H1 (cell line): ENCODE data around the gene KLF4. TPM values are rescaled to one million over a fixed set of nuclear protein-coding genes. Genes with fewer than 3 reads are reported as not detected.
A peak's percentile ranks its signal among the peaks of the same experiment; 100 is the strongest.

Experiments used
- CTCF ChIA-PET: fragments of 300-600 bp; sonication (Branson Sonifier 250); formaldehyde crosslinking; loops from one replicate; lab custom pipeline; 2021; ENCODE audit not compliant: partially characterized antibody; lab: Charles Lee
- POLR2A ChIA-PET: fragments of 300-600 bp; sonication (Branson Sonifier 250); formaldehyde crosslinking; loops from one replicate; lab custom pipeline; 2021; ENCODE audit warnings: inconsistent platforms; ENCODE audit not compliant: partially characterized antibody; lab: Charles Lee
- DNase-seq, 2 experiments: peaks; one replicate each; pipeline versions ENCODE4 v3.0.0 to v3.0.0-alpha.2; 2010 to 2022; ENCODE audit warnings: low spot score in 2 of 2, low read depth in 1 of 2, mixed read lengths in 1 of 2
- FAIRE-seq: peaks from 2 replicates; lab custom pipeline; 2011; peaks lifted over from hg19 to GRCh38; lab: Jason Lieb, UNC
- H2AFZ ChIP-seq: 2 replicates; pipeline ENCODE4 v1.8.1; 2012; ENCODE audit warnings: low read length, inconsistent platforms
- H2AK5ac ChIP-seq: 2 replicates; pipeline ENCODE4 v1.6.1; 2013; ENCODE audit warnings: low read depth, low read length
- H2BK120ac ChIP-seq: replicated peaks from 2 replicates; pipeline ENCODE3; 2013; ENCODE audit warnings: low read depth, low read length, inconsistent platforms
- H2BK12ac ChIP-seq: 2 replicates; pipeline ENCODE4 v1.6.1; 2013; ENCODE audit warnings: low read depth, low read length
- H2BK15ac ChIP-seq: 2 replicates; pipeline ENCODE4 v1.6.1; 2013; ENCODE audit warnings: low read length
- H2BK20ac ChIP-seq: 2 replicates; pipeline ENCODE4 v1.6.1; 2013; ENCODE audit warnings: low read length
- H2BK5ac ChIP-seq: 2 replicates; pipeline ENCODE4 v1.6.1; 2013; ENCODE audit warnings: low read depth, low read length
- H3K14ac ChIP-seq: 2 replicates; pipeline ENCODE4 v1.6.1; 2013; ENCODE audit warnings: inconsistent platforms; ENCODE audit not compliant: insufficient read length
- H3K18ac ChIP-seq: 2 replicates; pipeline ENCODE4 v1.6.1; 2013; ENCODE audit warnings: low read length; ENCODE audit errors: extremely low read depth
- H3K23ac ChIP-seq: 2 replicates; pipeline ENCODE4 v1.6.1; 2013; ENCODE audit warnings: inconsistent platforms; ENCODE audit not compliant: insufficient read length
- H3K23me2 ChIP-seq: 2 replicates; pipeline ENCODE4 v1.6.1; 2013; ENCODE audit warnings: low read depth, low read length
- H3K27ac ChIP-seq: 2 replicates; pipeline ENCODE4 v1.6.1; 2011; ENCODE audit warnings: low read depth, low read length, inconsistent platforms
- H3K27me3 ChIP-seq, 4 experiments: replicated peaks in 1 of 4; 1 replicate in 1 of 4; 2 replicates in 3 of 4; pipeline versions ENCODE4 v1.6.1 to v1.8.1; 2011 to 2013; ENCODE audit warnings: low read length in 3 of 4, mild to moderate bottlenecking in 3 of 4, inconsistent platforms in 2 of 4, mixed read lengths in 2 of 4, moderate library complexity in 1 of 4; ENCODE audit not compliant: control insufficient read depth in 3 of 4, insufficient read depth in 3 of 4; ENCODE audit errors: extremely low read depth in 1 of 4
- H3K36me3 ChIP-seq, 4 experiments: 2 replicates each; pipeline versions ENCODE4 v1.6.1 to v1.8.1; 2011 to 2013; ENCODE audit warnings: mild to moderate bottlenecking in 4 of 4, low read length in 3 of 4, moderate library complexity in 2 of 4, control low read depth in 1 of 4, inconsistent platforms in 1 of 4; ENCODE audit not compliant: insufficient read depth in 4 of 4, control insufficient read depth in 2 of 4
- H3K4ac ChIP-seq: replicated peaks from 2 replicates; pipeline ENCODE3; 2013; ENCODE audit warnings: low read length, low read depth, mixed read lengths, inconsistent platforms; ENCODE audit not compliant: insufficient read length
- H3K4me1 ChIP-seq, 4 experiments: replicated peaks in 1 of 4; 1 replicate in 1 of 4; 2 replicates in 3 of 4; pipeline versions ENCODE4 v1.6.1 to v1.8.1; 2011 to 2013; ENCODE audit warnings: low read length in 3 of 4, inconsistent platforms in 2 of 4, mixed read lengths in 1 of 4; ENCODE audit not compliant: insufficient read depth in 4 of 4, control insufficient read depth in 3 of 4
- H3K4me2 ChIP-seq, 2 experiments: 2 replicates each; pipeline versions ENCODE4 v1.6.1 to v1.8.1; 2011 to 2013; ENCODE audit warnings: low read depth in 2 of 2, low read length in 2 of 2, control low read depth in 1 of 2, inconsistent platforms in 1 of 2, mild to moderate bottlenecking in 1 of 2; ENCODE audit not compliant: insufficient read depth in 1 of 2
- H3K4me3 ChIP-seq, 4 experiments: fragments of 200-600, 300-600 bp in 1 of 4; sonication (generic), shearing (Covaris generic), sonication (Bioruptor Twin) in 1 of 4; 2 replicates each; pipeline versions ENCODE4 v1.5.1 to v1.8.1; 2011 to 2016; ENCODE audit warnings: low read length in 4 of 4, low read depth in 3 of 4, control low read depth in 2 of 4, inconsistent platforms in 2 of 4, mild to moderate bottlenecking in 2 of 4, mixed read lengths in 1 of 4, moderate library complexity in 1 of 4; ENCODE audit not compliant: insufficient read depth in 2 of 4; ENCODE audit errors: extremely low read depth in 1 of 4
- H3K56ac ChIP-seq: replicated peaks from 2 replicates; pipeline ENCODE3; 2013; ENCODE audit warnings: low read depth, mild to moderate bottlenecking, mixed read lengths, low read length, inconsistent platforms; ENCODE audit not compliant: insufficient read length
- H3K79me1 ChIP-seq: 2 replicates; pipeline ENCODE4 v1.6.1; 2013; ENCODE audit warnings: low read depth, low read length, control low read depth
- H3K79me2 ChIP-seq, 2 experiments: 2 replicates each; pipeline versions ENCODE4 v1.6.1 to v1.8.1; 2012 to 2013; ENCODE audit warnings: low read length in 2 of 2, mild to moderate bottlenecking in 2 of 2, inconsistent platforms in 1 of 2; ENCODE audit not compliant: insufficient read depth in 2 of 2, control insufficient read depth in 1 of 2
- H3K9ac ChIP-seq, 4 experiments: replicated peaks in 1 of 4; 1 replicate in 1 of 4; 2 replicates in 3 of 4; pipeline versions ENCODE4 v1.6.1 to v1.8.1; 2011 to 2013; ENCODE audit warnings: low read depth in 3 of 4, low read length in 3 of 4, control low read depth in 2 of 4, mild to moderate bottlenecking in 2 of 4, moderate library complexity in 2 of 4, inconsistent platforms in 1 of 4; ENCODE audit errors: extremely low read depth in 1 of 4
- H3K9me3 ChIP-seq, 2 experiments: 2 replicates each; pipeline versions ENCODE4 v1.6.1 to v1.8.1; 2012 to 2013; ENCODE audit warnings: mild to moderate bottlenecking in 2 of 2, moderate library complexity in 2 of 2, control low read depth in 1 of 2, inconsistent platforms in 1 of 2, low read depth in 1 of 2, low read length in 1 of 2, mixed read lengths in 1 of 2; ENCODE audit not compliant: insufficient read depth in 2 of 2
- H4K20me1 ChIP-seq, 2 experiments: replicated peaks in 1 of 2; 2 replicates each; pipeline versions ENCODE3 to v1.8.1; 2011 to 2013; ENCODE audit warnings: inconsistent platforms in 2 of 2, low read length in 2 of 2, mild to moderate bottlenecking in 1 of 2; ENCODE audit not compliant: insufficient read depth in 2 of 2, control insufficient read depth in 1 of 2
- H4K5ac ChIP-seq: 2 replicates; pipeline ENCODE4 v1.6.1; 2013; ENCODE audit warnings: low read length, low read depth, mixed read lengths, inconsistent platforms; ENCODE audit not compliant: insufficient read length
- H4K8ac ChIP-seq: 2 replicates; pipeline ENCODE4 v1.8.0; 2013; ENCODE audit warnings: mild to moderate bottlenecking, moderate library complexity, low read length, inconsistent platforms; ENCODE audit not compliant: insufficient read depth; ENCODE audit errors: extremely low read depth
- H4K91ac ChIP-seq: replicated peaks from 2 replicates; pipeline ENCODE3; 2013; ENCODE audit warnings: low read length, mixed read lengths, inconsistent platforms; ENCODE audit not compliant: insufficient read length
- EZH2 ChIP-seq: fragments of 200-600 bp; sonication (generic); IDR thresholded peaks from 2 replicates; pipeline ENCODE4 v1.7.1; 2012; ENCODE audit warnings: low read depth, mild to moderate bottlenecking, moderate library complexity, low read length, inconsistent platforms; ENCODE audit not compliant: severe bottlenecking
- HDAC2 ChIP-seq, 2 experiments: fragments of 300-600 bp in 1 of 2; sonication (generic) in 1 of 2; IDR thresholded peaks; 2 replicates each; pipeline ENCODE4 v1.6.1; 2011 to 2012; ENCODE audit warnings: low read depth in 2 of 2, low read length in 2 of 2, mild to moderate bottlenecking in 2 of 2, moderate library complexity in 2 of 2, borderline replicate concordance in 1 of 2, inconsistent platforms in 1 of 2
- JUND ChIP-seq: IDR thresholded peaks from 2 replicates; pipeline ENCODE4 v1.6.1; 2011; ENCODE audit warnings: mild to moderate bottlenecking, improper control_type of control experiment, low read length
- SAP30 ChIP-seq: fragments of 300-600 bp; sonication (generic); IDR thresholded peaks from 2 replicates; pipeline ENCODE4 v1.7.1; 2012; ENCODE audit warnings: low read length, moderate library complexity, mild to moderate bottlenecking, inconsistent platforms; ENCODE audit not compliant: insufficient read depth, insufficient replicate concordance
- TEAD4 ChIP-seq: IDR thresholded peaks from 2 replicates; pipeline ENCODE4 v1.6.1; 2012; ENCODE audit warnings: low read depth, low read length, inconsistent platforms, mixed read lengths
- WGBS, 2 experiments: shearing (Covaris generic) in 1 of 2; methylation state at CpG; one replicate each; pipeline versions ENCODE4 v1.1.6 to v1.1.7; 2013 to 2015; ENCODE audit warnings: low lambda C conversion rate in 2 of 2, mixed read lengths in 2 of 2, inconsistent platforms in 1 of 2, low coverage in 1 of 2, missing lambda C conversion rate in 1 of 2; ENCODE audit not compliant: insufficient replicate concordance in 2 of 2, insufficient coverage in 1 of 2, insufficient read length in 1 of 2; ENCODE audit errors: extremely low coverage in 1 of 2, missing lambda C conversion rate in 1 of 2; 5-methylcytosine and 5-hydroxymethylcytosine counted together
- polyA plus RNA-seq, 7 experiments: library from polyadenylated mRNA; depleted of rRNA in 3 of 7; stranded (reverse) in 5 of 7; unstranded in 2 of 7; fragments of >200 nt in 5 of 7; fragments of 200-250 nt in 2 of 7; gene quantifications; 1 replicate in 5 of 7; 2 replicates in 1 of 7; 4 replicates in 1 of 7; pipeline versions ENCODE4 v1.2.1 to v1.2.3, GENCODE V29; 2011 to 2013; ENCODE audit warnings: missing spikeins in 2 of 7, mixed read lengths in 2 of 7
- total RNA-seq: library from RNA; stranded (reverse); fragmentation: NEBNext Ultra II Directional; extraction: Animal tissue kit (Norgen Biotek cat#: 25700); gene quantifications from 2 replicates; pipeline ENCODE4 v1.2.1, GENCODE V29; 2021
- TF ChIP-seq, protein P1 (sequence below): IDR thresholded peaks from 2 replicates; pipeline ENCODE4 v1.6.1; 2012; ENCODE audit warnings: inconsistent platforms

The KLF4 gene
- total and polyA plus RNA-seq, 2 of the 8 experiments (the other 6 are each of a cell fraction or from before 2014, with no cell fraction given): 0.77 to 2.8 TPM

DNA sequence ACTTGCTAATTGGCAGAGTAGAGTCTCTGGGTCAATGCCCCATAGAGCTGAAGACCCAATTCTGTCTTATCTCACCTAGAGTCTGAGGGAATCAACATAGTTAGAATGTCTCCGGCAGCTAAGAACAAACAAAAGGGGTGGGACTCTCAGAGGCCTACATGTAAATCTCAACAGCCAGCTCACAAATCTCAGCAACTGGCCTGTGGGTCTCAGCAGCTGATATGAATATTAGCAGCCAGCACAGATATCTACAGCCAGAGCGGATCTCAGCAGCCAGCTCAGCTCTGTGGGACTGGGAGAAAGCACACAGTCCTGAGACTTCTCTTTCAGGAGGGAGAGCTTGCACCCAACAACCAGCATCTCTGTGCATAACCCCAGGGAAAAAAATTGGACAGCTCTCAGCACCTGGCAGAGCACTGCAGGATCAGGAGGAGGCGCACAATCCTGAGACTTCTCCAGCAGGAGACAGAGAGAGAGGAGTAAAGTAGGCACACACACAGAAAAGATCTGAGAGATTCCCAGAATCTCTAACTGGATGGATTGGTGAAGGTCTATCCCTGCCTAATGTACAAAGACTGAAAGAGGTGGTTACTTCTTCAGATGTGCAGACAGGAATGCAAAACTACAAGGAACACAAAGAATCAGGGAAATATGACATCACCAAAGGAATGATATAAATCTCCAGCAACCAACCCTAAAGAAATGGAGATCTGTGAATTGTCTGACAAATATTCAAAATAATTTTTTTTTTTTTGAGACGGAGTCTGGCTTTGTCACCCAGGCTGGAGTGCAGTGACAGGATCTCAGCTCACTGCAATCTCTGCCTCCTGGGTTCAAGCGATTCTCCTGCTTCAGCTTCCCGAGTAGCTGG lies 29.2 kb downstream of the KLF4 start:
- ChIA-PET POLR2A (no interaction called here), CTCF (interaction anchor here (0.7 to 3.8 kb wide), 8 partner anchors 21 to 412 kb away, joined by 3 to 30 read pairs (median 4); no protein-coding TSS in a partner anchor)
- Histone ChIP-seq H2BK120ac (no peak overlapping the region), H3K9ac (no peak overlapping the region), H2BK20ac (0 out of 2 replicates have a peak overlapping the region, but pooled peaks have one; percentile 13), H3K9me3 (no peaks in the 10 kb centered on the region), H3K56ac (no peak overlapping the region), H3K23ac (no peak overlapping the region), H2BK15ac (no peak overlapping the region), H3K4ac (no peak overlapping the region), H3K27me3 (peaks cover 0 to 6% (median 4%) of the 10 kb centered on the region in 4 experiments; a peak in 5 of 7 replicates), H3K18ac (no peak overlapping the region), H3K27ac (no peak overlapping the region), H2AFZ (no peak overlapping the region), H3K4me2 (no peak overlapping the region), H4K91ac (no peak overlapping the region), H3K79me2 (no peaks in the 10 kb centered on the region), H2BK5ac (no peak overlapping the region), H4K20me1 (no peaks in the 10 kb centered on the region), H3K23me2 (no peaks in the 10 kb centered on the region), H4K5ac (no peak overlapping the region), H3K36me3 (no peaks in the 10 kb centered on the region), H3K79me1 (no peaks in the 10 kb centered on the region), H3K4me1 (peaks cover 0 to 5% (median 2%) of the 10 kb centered on the region in 4 experiments; a peak in 4 of 7 replicates), H4K8ac (no peak overlapping the region; the same call in 1 of the 2 replicates), H3K4me3 (no peak overlapping the region), H2AK5ac (no peak overlapping the region), H3K14ac (no peak overlapping the region), H2BK12ac (no peak overlapping the region)
- WGBS, 2 experiments: 78% methylated on average over 6 of the region's 6 CpGs; no CpG with 5 or more reads in 1 of the 2 experiments
- FAIRE-seq (no peak), DNase-seq (no peak)
- TF ChIP-seq, protein P1, sequence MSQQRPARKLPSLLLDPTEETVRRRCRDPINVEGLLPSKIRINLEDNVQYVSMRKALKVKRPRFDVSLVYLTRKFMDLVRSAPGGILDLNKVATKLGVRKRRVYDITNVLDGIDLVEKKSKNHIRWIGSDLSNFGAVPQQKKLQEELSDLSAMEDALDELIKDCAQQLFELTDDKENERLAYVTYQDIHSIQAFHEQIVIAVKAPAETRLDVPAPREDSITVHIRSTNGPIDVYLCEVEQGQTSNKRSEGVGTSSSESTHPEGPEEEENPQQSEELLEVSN: no peak
- TF ChIP-seq SAP30 (no peak), EZH2 (no peak), TEAD4 (no peak), HDAC2 (IDR thresholded peaks at IDR 0.05; ENCODE audit: borderline replicate concordance in 1 of 2, low read depth in 2 of 2, low read length in 2 of 2) (no peak), JUND (no peak)
